ENCODE data around the gene CELF1.

DNA sequence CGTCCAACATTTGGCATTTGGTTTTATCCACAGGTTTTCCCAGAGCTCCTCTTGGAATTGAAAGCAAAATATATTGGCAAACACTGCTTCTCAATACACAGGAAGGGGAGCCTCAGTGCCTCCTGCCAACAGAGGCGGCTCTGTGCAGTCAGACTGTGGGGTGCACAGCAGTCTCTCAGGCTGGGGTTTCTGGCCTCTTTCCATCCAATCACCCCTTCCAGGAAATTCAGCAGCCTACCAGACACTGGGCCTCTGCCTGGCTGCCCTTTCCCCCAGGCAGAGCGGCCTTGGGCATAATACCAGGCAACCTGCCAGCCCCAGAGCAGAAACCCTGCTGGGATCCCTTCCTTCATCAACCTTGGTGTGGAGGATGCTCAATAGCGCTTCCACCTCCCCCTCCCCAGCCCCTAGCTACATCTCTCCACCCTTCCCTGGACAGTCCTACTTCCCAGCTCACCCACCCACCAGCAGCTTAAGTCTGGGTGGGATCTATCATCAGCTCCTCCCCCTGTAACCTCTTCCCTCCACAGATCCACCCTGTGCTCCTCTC lies 86.2 kb downstream of the CELF1 start:
- TF ChIP-seq, protein P1, sequence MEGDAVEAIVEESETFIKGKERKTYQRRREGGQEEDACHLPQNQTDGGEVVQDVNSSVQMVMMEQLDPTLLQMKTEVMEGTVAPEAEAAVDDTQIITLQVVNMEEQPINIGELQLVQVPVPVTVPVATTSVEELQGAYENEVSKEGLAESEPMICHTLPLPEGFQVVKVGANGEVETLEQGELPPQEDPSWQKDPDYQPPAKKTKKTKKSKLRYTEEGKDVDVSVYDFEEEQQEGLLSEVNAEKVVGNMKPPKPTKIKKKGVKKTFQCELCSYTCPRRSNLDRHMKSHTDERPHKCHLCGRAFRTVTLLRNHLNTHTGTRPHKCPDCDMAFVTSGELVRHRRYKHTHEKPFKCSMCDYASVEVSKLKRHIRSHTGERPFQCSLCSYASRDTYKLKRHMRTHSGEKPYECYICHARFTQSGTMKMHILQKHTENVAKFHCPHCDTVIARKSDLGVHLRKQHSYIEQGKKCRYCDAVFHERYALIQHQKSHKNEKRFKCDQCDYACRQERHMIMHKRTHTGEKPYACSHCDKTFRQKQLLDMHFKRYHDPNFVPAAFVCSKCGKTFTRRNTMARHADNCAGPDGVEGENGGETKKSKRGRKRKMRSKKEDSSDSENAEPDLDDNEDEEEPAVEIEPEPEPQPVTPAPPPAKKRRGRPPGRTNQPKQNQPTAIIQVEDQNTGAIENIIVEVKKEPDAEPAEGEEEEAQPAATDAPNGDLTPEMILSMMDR (conservative IDR thresholded peaks at IDR 0.05): no peak
- no peak for TF ChIP-seq ZFX (IDR thresholded peaks at IDR 0.05)

Data from C4-2B (cell line).